GM12874 (cell line): Measurements from ENCODE around the gene SYTL3.

Experiments used
- CTCF ChIP-seq: IDR thresholded peaks from 2 replicates; pipeline ENCODE4 v1.5.1; 2011; ENCODE audit warnings: low read depth, mild to moderate bottlenecking, control low read depth, low read length, moderate library complexity; ENCODE audit not compliant: insufficient read depth

SYTL3 gene, protein sequence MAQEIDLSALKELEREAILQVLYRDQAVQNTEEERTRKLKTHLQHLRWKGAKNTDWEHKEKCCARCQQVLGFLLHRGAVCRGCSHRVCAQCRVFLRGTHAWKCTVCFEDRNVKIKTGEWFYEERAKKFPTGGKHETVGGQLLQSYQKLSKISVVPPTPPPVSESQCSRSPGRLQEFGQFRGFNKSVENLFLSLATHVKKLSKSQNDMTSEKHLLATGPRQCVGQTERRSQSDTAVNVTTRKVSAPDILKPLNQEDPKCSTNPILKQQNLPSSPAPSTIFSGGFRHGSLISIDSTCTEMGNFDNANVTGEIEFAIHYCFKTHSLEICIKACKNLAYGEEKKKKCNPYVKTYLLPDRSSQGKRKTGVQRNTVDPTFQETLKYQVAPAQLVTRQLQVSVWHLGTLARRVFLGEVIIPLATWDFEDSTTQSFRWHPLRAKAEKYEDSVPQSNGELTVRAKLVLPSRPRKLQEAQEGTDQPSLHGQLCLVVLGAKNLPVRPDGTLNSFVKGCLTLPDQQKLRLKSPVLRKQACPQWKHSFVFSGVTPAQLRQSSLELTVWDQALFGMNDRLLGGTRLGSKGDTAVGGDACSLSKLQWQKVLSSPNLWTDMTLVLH

GRCh38 chr6:158649289-158650143 lies at the start of gene SYTL3:
Gene SYTL3 (plus strand): TSS chr6:158650054. CDS start chr6:158663269, 13,215 bp downstream.
- no peak for TF ChIP-seq CTCF

GRCh38 chr6:158603261-158604047 lies 46.4 kb upstream of the SYTL3 start:
- no peak for TF ChIP-seq CTCF

DNA sequence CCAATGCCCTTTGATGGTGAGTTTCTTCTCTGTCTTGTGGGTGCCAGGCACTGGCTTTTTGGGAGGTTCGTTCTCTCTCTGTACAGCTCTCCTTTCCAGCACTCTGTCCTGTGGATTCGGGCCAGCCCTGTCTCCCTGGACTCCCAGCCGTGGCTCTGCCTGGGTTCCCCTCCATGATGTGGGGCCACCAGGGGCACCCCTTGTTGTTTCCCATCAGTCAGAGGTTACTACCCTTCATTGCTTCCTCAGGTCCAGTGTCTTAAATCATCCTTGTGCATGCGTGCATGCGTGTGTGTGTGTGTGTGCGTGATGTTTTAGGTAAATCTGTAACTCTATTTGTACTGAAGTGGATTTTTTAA lies 45.8 kb upstream of the SYTL3 start:
- no peak for TF ChIP-seq CTCF

GRCh38 chr6:158605266-158605878 lies 44.5 kb upstream of the SYTL3 start:
- peak; percentile 70 for TF ChIP-seq CTCF

GRCh38 chr6:158606935-158607334 lies 42.9 kb upstream of the SYTL3 start:
- TF ChIP-seq CTCF = no peak

GRCh38 chr6:158607411-158608170 lies 42.3 kb upstream of the SYTL3 start:
- no peak for TF ChIP-seq CTCF
